GM06990 (cell line): ENCODE measurements around the gene DCAF4L1.
A peak's percentile ranks its signal among the peaks of the same experiment; 100 is the strongest.

Experiments used
- DNase-seq: peaks from one replicate; pipeline ENCODE4 v3.0.0-alpha.2; 2011; ENCODE audit not compliant: insufficient read length; ENCODE audit errors: extremely low read depth
- H3K27me3 ChIP-seq: replicated peaks from 2 replicates; pipeline ENCODE4 v1.6.0; 2011; ENCODE audit warnings: low read length; ENCODE audit not compliant: control insufficient read depth, insufficient read depth
- H3K36me3 ChIP-seq: 2 replicates; pipeline ENCODE4 v1.5.1; 2011; ENCODE audit warnings: low read length; ENCODE audit not compliant: control insufficient read depth, insufficient read depth
- H3K4me3 ChIP-seq: replicated peaks from 2 replicates; pipeline ENCODE4 v1.5.1; 2011; ENCODE audit warnings: low read depth, mild to moderate bottlenecking, control low read depth, low read length
- CTCF ChIP-seq: IDR thresholded peaks from 2 replicates; pipeline ENCODE4 v1.5.1; 2011; ENCODE audit warnings: low read length, control low read depth, mild to moderate bottlenecking, inconsistent platforms; ENCODE audit not compliant: insufficient read depth, poor library complexity, severe bottlenecking

DCAF4L1 gene

GRCh38 chr4:41957634-41958033 is 23.9 kb upstream of the DCAF4L1 start:
- H3K4me3 ChIP-seq, result no peak overlapping the region
- DNase-seq, result no peak
- no peaks in the 10 kb centered on the region; the same call in none of the 2 replicates for H3K36me3 ChIP-seq

GRCh38 chr4:41963105-41963504 is 18.5 kb upstream of the DCAF4L1 start:
- DNase-seq, result peak; percentile 19
- no peaks in the 10 kb centered on the region for H3K36me3 ChIP-seq
- peak; percentile 17 for TF ChIP-seq CTCF

More at GRCh38 chr4:41957634-41958033, 23.9 kb upstream of the DCAF4L1 start:
- peak; percentile 53 for TF ChIP-seq CTCF
- no peaks in the 10 kb centered on the region for H3K27me3 ChIP-seq

GRCh38 chr4:41964401-41964800 is 17.2 kb upstream of the DCAF4L1 start:
- Histone ChIP-seq H3K27me3 (no peaks in the 10 kb centered on the region), H3K4me3 (no peak overlapping the region), H3K36me3 (no peaks in the 10 kb centered on the region)
- no peak for TF ChIP-seq CTCF
- no peak for DNase-seq

More at GRCh38 chr4:41963105-41963504, 18.5 kb upstream of the DCAF4L1 start:
- H3K27me3 ChIP-seq, result no peaks in the 10 kb centered on the region
- no peak overlapping the region for H3K4me3 ChIP-seq

GRCh38 chr4:41967392-41967791 is 14.2 kb upstream of the DCAF4L1 start:
- TF ChIP-seq CTCF, result no peak
- no peak overlapping the region for H3K4me3 ChIP-seq
- no peaks in the 10 kb centered on the region for H3K27me3 ChIP-seq
- no peaks in the 10 kb centered on the region for H3K36me3 ChIP-seq
- no peak for DNase-seq

GRCh38 chr4:41969671-41970070 is 11.9 kb upstream of the DCAF4L1 start:
- H3K27me3 ChIP-seq, result no peaks in the 10 kb centered on the region
- no peak for DNase-seq
- H3K4me3 ChIP-seq, result no peak overlapping the region
- no peaks in the 10 kb centered on the region for H3K36me3 ChIP-seq
- TF ChIP-seq CTCF, result no peak

GRCh38 chr4:41975341-41975740 is 6.2 kb upstream of the DCAF4L1 start:
- DNase-seq, result no peak
- TF ChIP-seq CTCF, result no peak

More at GRCh38 chr4:41975341-41975740, 6.2 kb upstream of the DCAF4L1 start:
- Histone ChIP-seq H3K4me3 (no peak overlapping the region), H3K36me3 (no peaks in the 10 kb centered on the region), H3K27me3 (no peaks in the 10 kb centered on the region)
